Hepatocyte (in vitro differentiated cells): ENCODE results near the gene HNRNPK.

Experiments
- CTCF ChIP-seq: fragments of 200-600 bp; sonication (generic); IDR thresholded peaks from 2 replicates; pipeline ENCODE4 v1.5.1; 2016; ENCODE audit warnings: antibody characterized with exemption, mild to moderate bottlenecking; ENCODE audit not compliant: poor library complexity
- EZH2 ChIP-seq: fragments of 200-600 bp; sonication (generic); IDR thresholded peaks from 2 replicates; pipeline ENCODE4 v1.6.1; 2016; ENCODE audit warnings: antibody characterized with exemption, mild to moderate bottlenecking, borderline replicate concordance

GRCh38 chr9:83976372-83976771, 3.6 kb downstream of the HNRNPK start:
- TF ChIP-seq EZH2: no peak
- no peak for TF ChIP-seq CTCF
